Activated CD4-positive, alpha-beta T cell treated with anti-CD3 and anti-CD28 coated beads for 24 hours (primary cell): ENCODE measurements around the gene LPCAT2.

Experiments used
- DNase-seq, 2 donors: peaks; one replicate each; pipeline ENCODE4 v3.0.0-alpha.2; 2020; ENCODE audit warnings: low read depth in 2 of 2

LPCAT2 gene

DNA sequence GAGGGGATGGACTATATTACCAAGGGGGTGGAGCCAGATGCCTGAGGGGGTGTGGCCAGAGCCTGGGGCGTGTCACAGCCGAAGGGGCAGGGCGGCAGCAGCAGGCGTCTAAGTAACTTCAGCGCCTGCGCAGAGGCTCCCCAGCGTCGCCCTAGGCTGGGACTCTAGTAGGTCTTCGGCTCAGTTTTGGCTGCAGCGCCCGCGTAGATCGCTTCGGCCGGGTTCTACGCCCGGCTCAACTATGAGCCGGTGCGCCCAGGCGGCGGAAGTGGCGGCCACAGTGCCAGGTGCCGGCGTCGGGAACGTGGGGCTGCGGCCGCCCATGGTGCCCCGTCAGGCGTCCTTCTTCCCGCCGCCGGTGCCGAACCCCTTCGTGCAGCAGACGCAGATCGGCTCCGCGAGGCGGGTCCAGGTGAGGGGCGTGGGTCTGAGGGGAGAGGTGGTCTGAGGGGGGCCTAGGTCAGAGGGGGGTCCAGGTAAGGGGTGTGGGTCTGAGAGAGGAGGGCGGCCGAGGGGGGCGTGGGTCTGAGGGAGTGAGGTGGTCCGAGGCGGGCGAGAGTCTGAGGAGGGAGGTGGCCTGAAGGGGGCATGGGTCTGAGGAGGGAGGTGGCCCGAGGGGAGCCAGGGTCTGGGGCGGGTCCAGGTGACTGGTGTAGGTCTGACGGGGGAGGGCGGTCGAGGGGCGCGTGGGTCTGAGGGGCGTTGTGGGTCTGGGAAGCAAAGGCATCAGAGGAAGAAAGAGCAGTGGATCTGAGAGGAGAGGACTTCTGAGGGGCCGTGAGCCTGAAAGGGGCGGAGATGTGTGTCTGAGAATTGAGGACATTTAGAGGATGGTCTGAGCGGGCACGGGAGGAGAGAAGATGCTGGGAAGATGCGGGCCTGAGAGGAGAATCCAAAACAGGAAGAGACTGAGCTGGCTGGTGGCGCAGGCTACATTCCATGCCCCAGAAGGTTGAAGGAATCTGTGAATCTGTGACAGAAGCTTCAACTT is at the start of gene LPCAT2:
LPCAT2 (plus strand) TSS at position 132 of the 991 bp plus-strand sequence; CDS start at position 242, 110 bp downstream.
- DNase-seq = peak; percentile 5 to 36

- no peak for DNase-seq
These were observed 46.6 kb upstream of the LPCAT2 start for GRCh38 chr16:55462241-55462640.

DNA sequence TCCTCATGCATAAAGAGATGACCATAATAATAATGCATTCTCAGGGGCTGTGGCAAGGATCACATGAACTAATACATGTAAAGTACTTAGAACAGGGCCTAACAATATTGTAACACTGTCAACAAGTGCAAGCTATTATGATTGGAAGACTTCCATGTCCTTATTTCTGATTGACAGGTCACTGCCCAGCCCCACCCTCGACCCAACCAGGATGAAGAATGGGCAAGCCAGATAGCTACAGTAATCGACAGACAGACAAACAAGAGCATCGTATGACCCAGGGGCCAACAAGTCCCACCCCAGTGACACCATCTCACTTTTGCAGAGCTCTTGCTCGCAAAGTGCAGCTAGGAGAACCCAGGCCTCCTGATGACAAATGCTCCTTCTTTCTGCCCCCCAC is 44.5 kb upstream of the LPCAT2 start:
- DNase-seq = no peak

- DNase-seq = peak; percentile 75 to 82
These were observed 43.6 kb upstream of the LPCAT2 start for GRCh38 chr16:55465077-55465896.

DNA sequence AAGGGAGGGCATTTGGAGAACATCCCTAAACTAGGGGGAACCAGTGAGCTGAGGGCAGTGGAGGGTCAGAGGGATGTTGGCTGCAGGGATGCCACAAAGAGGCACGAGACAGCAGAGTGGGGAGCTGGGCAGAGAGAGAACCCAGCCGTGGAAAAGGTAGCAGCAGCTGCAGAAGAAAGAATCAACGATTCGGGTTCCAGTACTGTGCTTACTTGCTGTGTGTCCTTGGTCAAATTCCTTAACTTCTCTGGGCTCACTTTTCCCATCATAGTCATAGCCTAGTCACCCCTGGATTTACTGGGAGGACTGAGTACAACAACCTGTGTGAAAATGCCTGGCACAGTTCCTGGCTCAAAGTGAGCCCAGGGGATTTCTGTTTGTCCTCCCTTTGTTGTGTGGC is 42.7 kb upstream of the LPCAT2 start:
- DNase-seq = no peak

DNA sequence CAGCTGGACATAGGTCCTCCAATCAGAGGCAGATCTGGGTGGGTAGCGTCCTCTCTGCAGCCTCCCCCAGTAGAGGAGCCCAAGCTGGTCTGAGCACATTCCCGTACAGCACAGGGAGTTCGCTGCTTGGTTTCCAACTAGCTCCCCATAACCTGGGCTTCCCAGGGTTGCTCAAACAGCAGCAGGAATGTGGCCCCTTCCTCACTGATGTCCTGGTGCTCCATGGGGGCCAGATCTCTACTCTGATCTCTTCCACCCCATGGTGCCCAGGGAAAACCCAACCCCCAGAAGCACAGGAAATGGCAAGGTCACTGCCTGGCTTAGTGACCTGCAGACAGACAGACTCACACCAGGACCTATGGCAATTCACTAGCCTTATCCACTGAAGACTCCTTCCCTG is 41.0 kb upstream of the LPCAT2 start:
- no peak for DNase-seq

DNA sequence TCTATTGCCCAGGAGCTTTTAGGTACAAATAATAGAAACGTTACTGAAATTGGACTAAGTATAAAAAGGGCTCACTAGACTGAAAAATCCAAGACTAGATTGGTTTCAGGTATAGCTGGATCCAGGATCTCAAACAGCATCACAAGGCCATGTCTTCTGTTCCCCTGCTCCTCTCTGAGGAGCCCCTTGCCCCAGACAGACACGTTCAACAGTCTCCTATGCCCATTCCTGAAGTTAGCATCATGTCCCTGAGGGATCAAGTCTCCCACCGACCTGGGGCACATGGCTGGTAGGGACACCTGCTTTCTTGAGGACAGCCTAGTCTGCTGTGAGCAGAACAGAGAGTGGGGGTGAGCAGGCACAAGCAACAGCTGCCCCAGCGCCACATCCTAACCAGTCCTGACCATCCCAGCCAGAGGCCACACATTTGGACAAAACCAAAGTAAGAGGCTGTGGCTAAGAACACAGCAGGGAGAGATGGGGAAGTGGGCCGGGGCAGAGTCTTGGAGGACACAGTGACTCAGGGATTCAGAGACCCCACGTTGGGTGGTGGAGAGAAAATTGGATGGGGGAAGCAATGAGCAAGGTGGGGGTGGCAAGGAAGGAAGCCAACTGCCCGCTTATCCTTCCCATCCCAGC is 40.4 kb upstream of the LPCAT2 start:
- DNase-seq = no peak

GRCh38 chr16:55469821-55470532 is 38.9 kb upstream of the LPCAT2 start:
- DNase-seq = no peak

DNA sequence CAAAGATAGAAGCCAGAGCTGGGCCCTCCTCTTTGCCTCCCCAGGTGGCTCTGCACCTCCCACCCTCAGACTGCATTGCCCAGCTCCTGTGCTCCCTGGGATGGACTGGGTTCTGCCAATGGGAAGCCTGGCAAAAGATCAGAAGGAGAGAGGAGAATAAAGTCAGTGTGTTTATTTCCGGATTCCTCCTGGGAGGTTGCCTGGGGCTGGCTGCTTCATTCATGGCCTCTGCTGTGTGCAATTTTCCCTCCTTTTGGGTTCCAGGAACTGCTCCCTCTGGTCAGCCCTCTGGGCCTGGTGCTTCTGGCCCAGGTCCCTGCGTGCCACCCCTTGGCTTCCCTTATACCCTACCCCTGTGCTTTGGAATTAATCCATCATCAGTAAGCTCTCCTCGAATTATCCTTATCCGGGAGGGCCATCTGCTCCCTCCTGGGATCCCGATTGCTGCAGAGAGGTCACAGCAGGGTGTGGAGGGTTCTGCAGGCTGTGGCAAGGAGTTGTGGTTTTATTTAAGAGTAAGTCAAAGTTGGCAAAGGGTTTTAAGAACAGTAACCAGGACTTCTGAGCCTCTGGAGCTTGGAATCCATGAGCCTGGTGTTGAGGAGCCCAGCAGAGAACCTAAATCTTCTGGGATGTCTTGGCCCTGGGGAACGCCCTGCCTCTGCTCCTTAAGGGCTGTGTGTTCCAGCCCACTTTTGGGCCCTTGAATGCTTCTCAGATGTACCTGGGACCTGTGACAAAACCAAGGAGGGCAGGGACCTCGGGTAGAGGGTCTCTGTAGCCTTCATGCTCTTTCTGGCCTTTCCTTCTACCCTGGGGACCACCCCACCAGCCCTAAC is 38.1 kb upstream of the LPCAT2 start:
- no peak for DNase-seq

DNA sequence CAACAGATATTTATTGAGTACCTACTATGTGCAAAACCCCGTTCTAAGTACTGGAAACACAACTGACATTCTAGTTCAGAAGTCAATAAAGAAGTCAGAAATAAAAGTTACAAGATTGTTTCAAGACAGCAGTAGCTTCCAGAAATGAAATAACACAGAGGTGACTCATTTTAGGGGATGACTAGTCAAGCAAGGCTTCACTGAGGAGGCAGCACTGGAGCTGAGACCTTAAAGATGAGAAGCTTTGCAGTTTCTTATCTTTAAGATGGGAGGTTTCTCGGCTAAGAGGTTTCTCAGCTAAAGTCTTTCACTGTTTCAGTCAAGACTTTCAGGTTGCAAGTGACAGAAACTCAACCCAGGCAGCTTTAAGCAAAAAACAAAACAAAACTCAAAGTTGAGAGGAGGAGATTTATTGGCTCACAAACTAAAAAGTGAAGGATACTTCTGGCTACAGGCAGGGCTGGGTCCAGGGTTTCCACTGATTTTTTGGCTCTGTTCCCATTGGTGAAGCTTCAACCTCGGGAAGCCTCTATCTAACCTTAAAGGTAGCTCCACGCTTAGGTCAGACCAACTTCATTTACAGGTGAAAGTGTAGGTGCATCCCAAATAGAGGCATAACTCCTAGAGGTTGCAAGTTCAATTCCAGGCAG is 37.3 kb upstream of the LPCAT2 start:
- peak in 1 of 2 donors; percentile 3 for DNase-seq

DNA sequence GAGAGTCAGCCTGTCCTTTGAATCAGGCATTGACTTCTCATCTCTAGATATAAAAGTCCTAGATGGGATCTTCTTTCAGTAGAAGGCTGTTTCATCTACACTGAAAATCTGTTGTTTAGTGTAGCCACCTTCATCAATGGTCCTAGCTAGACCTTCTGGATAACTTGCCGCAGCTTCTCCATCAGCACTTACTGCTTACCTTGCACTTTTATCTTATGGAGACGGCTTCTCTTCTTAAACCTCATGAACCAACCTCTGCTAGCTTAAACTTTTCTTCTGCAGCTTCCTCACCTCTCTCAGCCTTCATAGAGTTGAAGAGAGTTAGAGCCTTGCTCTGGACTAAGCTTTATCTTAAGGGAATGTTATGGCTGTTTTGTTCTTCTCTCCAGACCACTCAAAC is 35.3 kb upstream of the LPCAT2 start:
- no peak for DNase-seq

DNA sequence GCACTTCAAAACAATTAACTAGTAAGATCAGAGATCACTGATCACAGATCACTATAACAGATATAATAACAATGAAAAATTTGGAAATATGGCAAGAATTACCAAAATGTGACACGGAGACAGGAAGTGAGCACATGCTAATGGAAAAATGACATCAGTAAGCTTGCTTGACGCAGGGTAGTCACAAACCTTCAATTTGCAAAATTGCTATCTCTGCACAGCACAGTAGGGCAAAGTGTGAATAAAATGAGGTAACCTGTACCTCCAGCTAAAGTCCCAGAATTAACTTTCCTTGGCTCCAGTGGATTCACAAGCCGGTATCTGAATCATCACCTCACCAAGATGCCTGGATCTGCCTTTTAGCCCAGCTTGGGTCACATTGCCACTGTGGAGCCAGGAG is 34.1 kb upstream of the LPCAT2 start:
- no peak for DNase-seq

GRCh38 chr16:55475919-55476318 is 33.0 kb upstream of the LPCAT2 start:
- DNase-seq = no peak

DNA sequence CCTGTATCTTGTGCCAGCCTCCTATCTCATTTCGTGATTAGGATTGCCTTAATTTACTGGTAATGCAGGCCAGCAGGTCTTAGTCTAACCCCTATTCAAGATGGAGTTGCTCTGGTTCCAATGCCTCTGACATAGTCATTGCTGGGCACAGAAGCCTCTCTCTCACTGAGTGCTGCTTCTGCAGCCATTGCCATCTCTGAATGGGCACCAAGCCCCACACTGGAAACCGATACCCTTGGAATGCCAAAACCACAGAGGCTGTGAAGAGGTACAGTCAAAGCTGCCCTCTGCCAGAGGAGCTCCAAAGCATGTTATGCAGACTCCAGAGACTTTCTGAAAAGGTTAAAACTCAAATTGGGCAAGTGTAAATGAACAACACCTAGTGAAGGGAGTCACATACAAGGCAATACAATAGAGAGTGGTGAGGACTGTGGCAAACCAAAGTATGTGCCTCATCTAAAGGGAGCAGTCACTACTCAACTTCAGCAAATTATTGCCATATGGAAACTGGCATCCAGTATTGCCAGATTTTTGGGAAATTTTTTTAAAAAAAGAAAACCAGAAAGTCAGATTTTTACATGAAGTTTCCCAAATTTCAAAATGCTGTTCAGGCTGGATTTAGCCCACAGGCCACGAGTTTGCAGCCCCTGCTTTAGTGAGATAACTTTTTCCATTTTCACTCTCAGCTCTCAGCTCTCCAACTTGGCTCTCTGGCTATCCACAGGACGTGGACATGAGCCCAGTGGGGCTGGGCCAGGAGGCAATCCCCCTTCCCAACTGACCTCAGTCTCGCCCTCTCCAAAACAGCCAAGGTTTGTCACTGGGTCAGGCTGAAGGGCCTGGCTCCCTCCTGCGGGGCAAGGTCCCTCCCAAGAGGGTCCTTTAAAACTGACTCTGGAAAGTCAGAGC is 32.0 kb upstream of the LPCAT2 start:
- no peak for DNase-seq

DNA sequence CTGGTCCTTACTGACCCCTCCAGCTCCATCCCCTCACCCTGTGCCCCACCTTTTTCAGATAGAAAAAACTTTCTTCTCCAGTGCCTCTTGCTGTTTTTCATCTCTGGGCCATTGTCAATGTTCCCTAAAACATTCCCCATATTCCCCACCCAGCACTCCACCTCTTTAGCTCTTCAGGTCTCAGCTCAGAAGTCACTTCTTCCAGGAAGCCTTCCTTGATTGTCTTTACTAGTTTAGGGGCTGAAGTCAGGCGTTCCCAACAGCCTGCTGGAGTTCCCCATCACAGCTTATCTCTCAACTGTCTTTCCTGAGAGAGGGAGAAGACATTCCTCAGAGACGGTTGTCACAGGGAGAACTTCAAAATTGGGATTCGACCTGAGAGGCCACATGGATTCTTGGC is 31.1 kb upstream of the LPCAT2 start:
- no peak for DNase-seq

- no peak for DNase-seq
These were observed 29.9 kb upstream of the LPCAT2 start, which contains the start of gene MMP2 for GRCh38 chr16:55478827-55479429. TSS of gene MMP2 (plus strand) at chr16:55479198. CDS start at chr16:55479480, 282 bp downstream.

- DNase-seq = no peak
These were observed 29.3 kb upstream of the LPCAT2 start for GRCh38 chr16:55479430-55480140.

DNA sequence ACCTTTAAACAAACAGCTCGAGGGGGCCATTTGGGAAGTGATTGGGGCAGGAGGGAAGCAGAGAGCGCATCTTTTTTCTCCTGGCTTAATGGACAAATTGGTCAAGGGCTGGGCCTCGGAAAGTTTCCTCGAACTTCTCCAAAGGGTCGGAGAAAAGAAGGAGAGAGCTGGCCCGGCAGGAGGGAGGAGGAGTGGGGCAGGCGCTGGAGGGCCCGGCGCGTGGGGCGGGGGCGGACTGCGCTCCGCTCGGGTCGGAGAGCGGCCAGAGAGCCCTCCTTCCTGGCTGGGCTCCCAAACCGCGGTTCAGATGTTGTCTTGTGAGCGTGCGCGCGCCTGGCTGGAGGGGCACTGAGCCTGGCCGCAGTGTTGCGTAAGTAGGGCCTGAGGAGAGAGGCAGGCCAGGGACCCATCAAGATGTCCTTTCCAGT is 28.6 kb upstream of the LPCAT2 start:
- no peak for DNase-seq
